GM13977 (cell line): ENCODE results near the gene IL17RC.

Experiments used
- DNase-seq: peaks from one replicate; pipeline ENCODE4 v3.0.0; 2012; ENCODE audit warnings: low spot score
- in situ Hi-C: fragments of 300-500 bp; cut with MboI; formaldehyde crosslinking; loops from one replicate; pipeline ENCODE4 v1.12.0; 2022; ENCODE audit warnings: low sequenced_read_pairs, low pct_unique_long_range_greater_than_20kb, mixed read lengths, inconsistent platforms; ENCODE audit not compliant: unreplicated experiment
- TF ChIP-seq, protein P1 (sequence below): IDR thresholded peaks from 2 replicates; pipeline ENCODE4 v1.5.1; 2012; ENCODE audit warnings: mild to moderate bottlenecking, control low read depth; ENCODE audit not compliant: insufficient read depth; ENCODE audit errors: extremely low read depth, missing control alignments

Gene IL17RC

DNA sequence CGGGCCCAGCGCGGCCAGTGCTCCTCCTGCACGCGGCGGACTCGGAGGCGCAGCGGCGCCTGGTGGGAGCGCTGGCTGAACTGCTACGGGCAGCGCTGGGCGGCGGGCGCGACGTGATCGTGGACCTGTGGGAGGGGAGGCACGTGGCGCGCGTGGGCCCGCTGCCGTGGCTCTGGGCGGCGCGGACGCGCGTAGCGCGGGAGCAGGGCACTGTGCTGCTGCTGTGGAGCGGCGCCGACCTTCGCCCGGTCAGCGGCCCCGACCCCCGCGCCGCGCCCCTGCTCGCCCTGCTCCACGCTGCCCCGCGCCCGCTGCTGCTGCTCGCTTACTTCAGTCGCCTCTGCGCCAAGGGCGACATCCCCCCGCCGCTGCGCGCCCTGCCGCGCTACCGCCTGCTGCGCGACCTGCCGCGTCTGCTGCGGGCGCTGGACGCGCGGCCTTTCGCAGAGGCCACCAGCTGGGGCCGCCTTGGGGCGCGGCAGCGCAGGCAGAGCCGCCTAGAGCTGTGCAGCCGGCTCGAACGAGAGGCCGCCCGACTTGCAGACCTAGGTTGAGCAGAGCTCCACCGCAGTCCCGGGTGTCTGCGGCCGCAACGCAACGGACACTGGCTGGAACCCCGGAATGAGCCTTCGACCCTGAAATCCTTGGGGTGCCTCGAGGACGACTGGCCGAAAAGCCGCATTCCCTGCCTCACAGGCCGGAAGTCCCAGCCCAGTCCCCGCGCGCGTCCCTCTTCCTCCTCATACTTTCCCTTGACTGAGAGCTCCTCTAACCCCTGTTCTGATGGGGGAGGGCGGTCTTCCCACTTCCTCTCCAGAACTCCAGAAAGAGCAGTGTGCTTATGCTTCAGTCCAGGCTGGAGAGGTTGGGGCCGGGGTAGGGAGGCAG, 1.4 kb upstream of the IL17RC start:
- TF ChIP-seq, protein P1, sequence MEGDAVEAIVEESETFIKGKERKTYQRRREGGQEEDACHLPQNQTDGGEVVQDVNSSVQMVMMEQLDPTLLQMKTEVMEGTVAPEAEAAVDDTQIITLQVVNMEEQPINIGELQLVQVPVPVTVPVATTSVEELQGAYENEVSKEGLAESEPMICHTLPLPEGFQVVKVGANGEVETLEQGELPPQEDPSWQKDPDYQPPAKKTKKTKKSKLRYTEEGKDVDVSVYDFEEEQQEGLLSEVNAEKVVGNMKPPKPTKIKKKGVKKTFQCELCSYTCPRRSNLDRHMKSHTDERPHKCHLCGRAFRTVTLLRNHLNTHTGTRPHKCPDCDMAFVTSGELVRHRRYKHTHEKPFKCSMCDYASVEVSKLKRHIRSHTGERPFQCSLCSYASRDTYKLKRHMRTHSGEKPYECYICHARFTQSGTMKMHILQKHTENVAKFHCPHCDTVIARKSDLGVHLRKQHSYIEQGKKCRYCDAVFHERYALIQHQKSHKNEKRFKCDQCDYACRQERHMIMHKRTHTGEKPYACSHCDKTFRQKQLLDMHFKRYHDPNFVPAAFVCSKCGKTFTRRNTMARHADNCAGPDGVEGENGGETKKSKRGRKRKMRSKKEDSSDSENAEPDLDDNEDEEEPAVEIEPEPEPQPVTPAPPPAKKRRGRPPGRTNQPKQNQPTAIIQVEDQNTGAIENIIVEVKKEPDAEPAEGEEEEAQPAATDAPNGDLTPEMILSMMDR: peak; percentile 38
- peak; percentile 50 for DNase-seq
- in situ Hi-C loops: no loop called here

- TF ChIP-seq, protein P1: no peak
- DNase-seq: no peak
- in situ Hi-C loops: no loop called here
Measured at GRCh38 chr3:9916346-9916733, 558 bp upstream of the IL17RC start.

- in situ Hi-C loops: no loop called here
Measured at GRCh38 chr3:9917820-9918219, 922 bp downstream of the IL17RC start.

DNA sequence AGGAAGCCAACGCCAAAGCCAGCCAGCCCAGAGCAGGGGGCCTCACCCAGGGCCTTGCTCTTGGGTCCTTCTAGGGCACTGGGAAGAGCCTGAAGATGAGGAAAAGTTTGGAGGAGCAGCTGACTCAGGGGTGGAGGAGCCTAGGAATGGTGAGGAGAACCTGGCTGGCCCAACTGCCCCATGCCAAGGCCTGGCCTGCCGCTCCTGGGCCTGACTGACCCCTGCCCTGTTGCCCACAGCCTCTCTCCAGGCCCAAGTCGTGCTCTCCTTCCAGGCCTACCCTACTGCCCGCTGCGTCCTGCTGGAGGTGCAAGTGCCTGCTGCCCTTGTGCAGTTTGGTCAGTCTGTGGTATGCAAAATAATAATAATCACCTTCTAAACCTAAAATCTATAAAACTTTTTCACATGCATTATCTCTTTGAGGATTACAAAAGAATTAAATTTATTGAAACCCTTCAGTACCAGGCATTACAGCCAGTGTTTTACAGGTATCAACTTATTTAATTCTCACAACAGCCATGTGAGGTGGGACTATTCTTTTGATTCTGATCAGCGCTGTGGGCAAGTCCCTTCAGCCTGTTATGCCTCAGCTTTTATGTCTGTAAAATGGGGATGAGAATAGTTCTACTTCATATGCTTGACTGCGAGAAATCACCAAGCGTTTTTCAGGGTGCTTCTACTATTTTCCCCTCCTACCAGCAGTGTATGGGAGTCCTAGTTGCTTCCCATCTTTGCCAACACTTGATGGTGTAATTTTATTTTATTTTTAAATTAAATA, 1.6 kb downstream of the IL17RC start:
- in situ Hi-C loops: no loop called here
- no peak for DNase-seq
- TF ChIP-seq, protein P1: no peak

More at GRCh38 chr3:9917820-9918219, 922 bp downstream of the IL17RC start:
- TF ChIP-seq, protein P1: no peak
- DNase-seq: no peak

- TF ChIP-seq, protein P1: no peak
- in situ Hi-C loops: no loop called here
- DNase-seq: no peak
Measured at GRCh38 chr3:9928158-9928557, 11.3 kb downstream of the IL17RC start.

DNA sequence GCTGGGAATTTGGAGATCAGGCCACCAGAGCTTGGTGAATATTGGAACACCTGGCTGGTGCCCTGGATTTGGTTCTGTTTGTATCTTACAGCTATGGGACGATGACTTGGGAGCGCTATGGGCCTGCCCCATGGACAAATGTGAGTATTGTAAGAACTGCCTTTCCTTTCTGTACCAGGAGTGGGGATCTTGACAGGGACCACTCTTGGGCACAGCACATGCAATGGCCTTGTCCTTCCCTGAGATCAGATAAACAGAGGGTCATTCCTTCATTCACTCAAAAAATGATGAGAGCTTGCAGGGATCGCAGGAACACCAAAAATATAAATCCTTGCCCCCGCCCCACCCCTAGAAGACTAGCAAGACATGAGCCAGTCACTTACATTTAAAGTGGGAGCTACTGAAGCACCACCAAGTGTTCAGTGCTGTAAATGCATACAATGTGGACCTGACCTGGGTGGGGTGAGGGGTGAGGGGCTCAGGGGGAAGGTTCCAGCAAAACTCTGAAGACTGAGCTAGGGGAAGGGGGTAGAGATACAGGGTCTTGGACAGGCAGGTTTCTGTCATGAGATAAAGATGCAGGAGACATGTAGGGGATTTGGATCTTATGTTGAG, 14.0 kb downstream of the IL17RC start:
- in situ Hi-C loops: no loop called here
- DNase-seq: no peak
- TF ChIP-seq, protein P1: peak; percentile 47
